ENCODE measurements around the gene CAPS2.
A peak's percentile ranks its signal among the peaks of the same experiment; 100 is the strongest.

DNA sequence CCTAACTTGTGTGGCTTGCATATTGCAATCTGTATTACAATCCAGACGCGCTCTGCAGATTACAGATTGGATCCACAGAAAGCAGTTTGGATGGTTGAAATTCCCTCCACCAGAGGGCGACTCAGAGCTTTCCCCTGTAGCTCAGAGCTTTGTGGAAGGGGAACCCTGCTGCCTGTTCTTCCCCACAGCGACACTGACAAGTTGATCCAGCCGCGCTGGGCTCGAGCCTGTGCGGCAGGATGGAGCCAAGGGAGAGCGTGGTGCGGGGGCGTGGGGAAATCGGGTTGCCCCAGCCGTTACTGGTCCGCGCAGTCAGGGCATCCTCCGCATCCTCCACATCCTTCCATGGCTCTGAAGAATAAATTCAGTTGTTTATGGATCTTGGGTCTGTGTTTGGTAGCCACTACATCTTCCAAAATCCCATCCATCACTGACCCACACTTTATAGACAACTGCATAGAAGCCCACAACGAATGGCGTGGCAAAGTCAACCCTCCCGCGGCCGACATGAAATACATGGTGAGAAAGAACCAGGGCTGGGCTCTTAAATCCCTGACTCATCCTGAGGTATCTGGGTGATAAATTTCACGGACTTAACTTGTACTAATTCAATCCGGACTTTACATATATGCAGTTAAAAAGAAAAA lies 4.4 kb upstream of the CAPS2 start, which contains the start of gene GLIPR1L1:
- no peak for TF ChIP-seq POLR2A (IDR thresholded peaks at IDR 0.05; ENCODE audit: low read depth, low read length)
- TF ChIP-seq, protein P1, sequence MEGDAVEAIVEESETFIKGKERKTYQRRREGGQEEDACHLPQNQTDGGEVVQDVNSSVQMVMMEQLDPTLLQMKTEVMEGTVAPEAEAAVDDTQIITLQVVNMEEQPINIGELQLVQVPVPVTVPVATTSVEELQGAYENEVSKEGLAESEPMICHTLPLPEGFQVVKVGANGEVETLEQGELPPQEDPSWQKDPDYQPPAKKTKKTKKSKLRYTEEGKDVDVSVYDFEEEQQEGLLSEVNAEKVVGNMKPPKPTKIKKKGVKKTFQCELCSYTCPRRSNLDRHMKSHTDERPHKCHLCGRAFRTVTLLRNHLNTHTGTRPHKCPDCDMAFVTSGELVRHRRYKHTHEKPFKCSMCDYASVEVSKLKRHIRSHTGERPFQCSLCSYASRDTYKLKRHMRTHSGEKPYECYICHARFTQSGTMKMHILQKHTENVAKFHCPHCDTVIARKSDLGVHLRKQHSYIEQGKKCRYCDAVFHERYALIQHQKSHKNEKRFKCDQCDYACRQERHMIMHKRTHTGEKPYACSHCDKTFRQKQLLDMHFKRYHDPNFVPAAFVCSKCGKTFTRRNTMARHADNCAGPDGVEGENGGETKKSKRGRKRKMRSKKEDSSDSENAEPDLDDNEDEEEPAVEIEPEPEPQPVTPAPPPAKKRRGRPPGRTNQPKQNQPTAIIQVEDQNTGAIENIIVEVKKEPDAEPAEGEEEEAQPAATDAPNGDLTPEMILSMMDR (IDR thresholded peaks at IDR 0.05 in 2 of 3, conservative IDR thresholded peaks at IDR 0.05 in 1 of 3; ENCODE audit: control insufficient read depth in 2 of 3, extremely low read depth in 1 of 3, insufficient read depth in 1 of 3, low read depth in 3 of 3, low read length in 3 of 3) = peak; percentile 83 to 90 (median 89)
- TF ChIP-seq NBN (IDR thresholded peaks at IDR 0.05) = no peak
- no peak for TF ChIP-seq POLR2AphosphoS5 (IDR thresholded peaks at IDR 0.05; ENCODE audit: low read length)
- TF ChIP-seq, protein P2, sequence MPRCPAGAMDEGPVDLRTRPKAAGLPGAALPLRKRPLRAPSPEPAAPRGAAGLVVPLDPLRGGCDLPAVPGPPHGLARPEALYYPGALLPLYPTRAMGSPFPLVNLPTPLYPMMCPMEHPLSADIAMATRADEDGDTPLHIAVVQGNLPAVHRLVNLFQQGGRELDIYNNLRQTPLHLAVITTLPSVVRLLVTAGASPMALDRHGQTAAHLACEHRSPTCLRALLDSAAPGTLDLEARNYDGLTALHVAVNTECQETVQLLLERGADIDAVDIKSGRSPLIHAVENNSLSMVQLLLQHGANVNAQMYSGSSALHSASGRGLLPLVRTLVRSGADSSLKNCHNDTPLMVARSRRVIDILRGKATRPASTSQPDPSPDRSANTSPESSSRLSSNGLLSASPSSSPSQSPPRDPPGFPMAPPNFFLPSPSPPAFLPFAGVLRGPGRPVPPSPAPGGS (IDR thresholded peaks at IDR 0.05; ENCODE audit: borderline replicate concordance, insufficient read depth, low read depth, low read length, poor library complexity, severe bottlenecking) = no peak
- TF ChIP-seq, protein P3, sequence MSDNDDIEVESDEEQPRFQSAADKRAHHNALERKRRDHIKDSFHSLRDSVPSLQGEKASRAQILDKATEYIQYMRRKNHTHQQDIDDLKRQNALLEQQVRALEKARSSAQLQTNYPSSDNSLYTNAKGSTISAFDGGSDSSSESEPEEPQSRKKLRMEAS (IDR thresholded peaks at IDR 0.05; ENCODE audit: low read depth, low read length) = no peak
- TF ChIP-seq ZBTB33 (IDR thresholded peaks at IDR 0.05) = no peak
